GM12874 (cell line): ENCODE results near the gene DISC1.

ENCODE experiments used
- CTCF ChIP-seq: IDR thresholded peaks from 2 replicates; pipeline ENCODE4 v1.5.1; 2011; ENCODE audit warnings: low read depth, mild to moderate bottlenecking, control low read depth, low read length, moderate library complexity; ENCODE audit not compliant: insufficient read depth

Gene DISC1

GRCh38 chr1:231774719-231775335, 148.2 kb downstream of the DISC1 start:
- no peak for TF ChIP-seq CTCF

GRCh38 chr1:231776010-231776756, 149.6 kb downstream of the DISC1 start:
- TF ChIP-seq CTCF = no peak

GRCh38 chr1:231776757-231777062, 150.1 kb downstream of the DISC1 start:
- no peak for TF ChIP-seq CTCF

GRCh38 chr1:231778009-231778719, 151.6 kb downstream of the DISC1 start:
- TF ChIP-seq CTCF = no peak

- no peak for TF ChIP-seq CTCF
Measured at GRCh38 chr1:231779081-231779480, 152.5 kb downstream of the DISC1 start.

GRCh38 chr1:231781892-231782291, 155.3 kb downstream of the DISC1 start:
- TF ChIP-seq CTCF = no peak

GRCh38 chr1:231786126-231786525, 159.5 kb downstream of the DISC1 start:
- TF ChIP-seq CTCF = no peak
